ENCODE data around the gene HAGH.

Gene HAGH

DNA sequence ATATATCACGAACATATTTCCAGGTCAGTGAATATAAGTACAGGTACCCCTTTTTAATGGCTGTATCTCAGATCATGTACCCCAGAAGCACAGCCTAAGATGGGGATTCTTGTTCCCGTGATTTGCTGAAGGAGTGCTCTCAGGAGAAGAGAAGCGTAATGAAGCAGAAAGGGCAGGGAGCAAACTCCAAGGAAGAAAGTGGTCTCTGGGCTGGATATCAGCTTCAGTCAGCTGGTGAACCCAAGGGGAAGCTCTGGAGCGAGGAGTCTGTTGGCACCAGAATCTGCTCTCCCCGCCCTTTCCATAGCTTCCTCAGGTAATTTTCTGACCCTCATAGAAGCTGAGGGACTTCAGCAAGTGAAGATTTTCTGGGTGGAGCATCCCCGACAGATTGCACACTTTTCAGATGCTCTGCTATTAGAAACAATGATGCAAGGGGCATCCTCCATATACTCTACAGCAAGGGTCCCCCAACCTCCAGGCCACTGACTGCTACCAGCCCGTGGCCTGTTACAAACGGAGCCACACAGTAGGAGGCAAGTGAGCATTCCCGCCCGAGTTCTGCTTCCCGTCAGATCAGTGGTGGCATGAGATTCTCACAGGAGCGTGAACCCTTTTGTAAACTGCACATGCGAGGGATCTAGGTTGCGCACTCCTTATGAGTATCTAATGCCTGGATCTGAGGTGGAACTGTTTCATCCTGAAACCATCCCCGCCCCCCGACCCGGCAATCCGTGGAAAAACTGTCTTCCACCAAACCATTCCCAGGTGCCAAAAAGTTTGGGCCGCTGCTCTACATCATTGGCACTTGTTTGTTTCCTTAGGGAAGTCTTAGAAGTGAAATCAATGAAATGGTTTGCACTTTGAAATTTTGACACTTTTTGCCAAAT, 4.8 kb upstream of the HAGH start:
- no peak for DNase-seq

DNA sequence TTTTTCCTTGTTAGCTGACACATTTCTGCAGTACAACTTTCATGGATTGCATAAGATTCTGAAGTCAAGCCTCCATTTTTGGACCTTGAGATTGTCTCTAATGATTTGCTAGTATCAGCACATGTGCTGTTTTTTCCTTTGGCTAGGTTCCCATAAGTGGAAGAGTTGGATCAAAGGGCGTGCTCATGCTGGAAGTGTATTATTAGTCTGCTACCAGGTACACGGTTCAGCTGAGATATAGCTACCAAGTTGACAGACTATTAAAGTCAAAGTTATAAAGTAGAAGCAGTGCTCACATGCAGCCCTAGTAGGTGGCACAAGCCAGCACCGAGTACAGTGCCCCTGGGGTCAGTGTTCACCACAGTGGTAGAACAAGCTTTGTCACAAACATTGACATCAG, 3.6 kb upstream of the HAGH start:
- DNase-seq, result no peak

DNA sequence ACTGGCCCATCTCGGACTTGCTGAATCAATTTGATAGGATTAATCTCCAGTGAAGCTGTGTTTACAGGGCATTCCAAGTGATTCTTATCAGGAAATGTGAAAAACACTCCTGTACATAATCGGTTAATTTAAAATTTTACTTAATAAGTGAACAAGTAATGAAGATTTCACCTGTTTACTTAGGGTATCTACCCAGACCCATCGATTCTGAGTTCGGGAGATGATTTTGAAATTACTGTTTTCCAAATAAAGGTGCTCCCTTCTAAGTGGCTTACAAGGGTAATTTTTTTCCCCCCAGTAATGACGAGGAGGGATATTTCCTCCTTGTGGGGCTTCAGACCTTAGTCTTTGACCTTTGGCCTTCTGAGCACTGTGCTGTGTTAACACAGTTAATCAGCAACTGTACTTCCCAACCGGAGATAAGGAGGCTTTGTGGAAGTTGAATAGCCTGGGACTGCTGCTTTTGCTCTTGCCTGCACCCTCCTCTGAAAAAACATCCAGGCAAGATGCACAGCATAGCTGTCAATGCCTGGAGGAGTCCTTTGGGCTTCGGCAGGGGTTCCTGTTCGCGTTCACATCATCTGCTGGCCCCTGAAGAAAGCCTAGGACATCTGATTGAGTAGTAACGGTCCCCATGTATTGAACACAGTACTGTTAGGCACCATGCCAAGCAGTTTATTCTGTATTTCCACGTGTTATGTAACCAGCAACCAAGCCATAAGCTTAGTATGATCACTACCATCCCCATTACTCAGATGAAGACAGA, 2.2 kb upstream of the HAGH start:
- DNase-seq, result no peak

DNA sequence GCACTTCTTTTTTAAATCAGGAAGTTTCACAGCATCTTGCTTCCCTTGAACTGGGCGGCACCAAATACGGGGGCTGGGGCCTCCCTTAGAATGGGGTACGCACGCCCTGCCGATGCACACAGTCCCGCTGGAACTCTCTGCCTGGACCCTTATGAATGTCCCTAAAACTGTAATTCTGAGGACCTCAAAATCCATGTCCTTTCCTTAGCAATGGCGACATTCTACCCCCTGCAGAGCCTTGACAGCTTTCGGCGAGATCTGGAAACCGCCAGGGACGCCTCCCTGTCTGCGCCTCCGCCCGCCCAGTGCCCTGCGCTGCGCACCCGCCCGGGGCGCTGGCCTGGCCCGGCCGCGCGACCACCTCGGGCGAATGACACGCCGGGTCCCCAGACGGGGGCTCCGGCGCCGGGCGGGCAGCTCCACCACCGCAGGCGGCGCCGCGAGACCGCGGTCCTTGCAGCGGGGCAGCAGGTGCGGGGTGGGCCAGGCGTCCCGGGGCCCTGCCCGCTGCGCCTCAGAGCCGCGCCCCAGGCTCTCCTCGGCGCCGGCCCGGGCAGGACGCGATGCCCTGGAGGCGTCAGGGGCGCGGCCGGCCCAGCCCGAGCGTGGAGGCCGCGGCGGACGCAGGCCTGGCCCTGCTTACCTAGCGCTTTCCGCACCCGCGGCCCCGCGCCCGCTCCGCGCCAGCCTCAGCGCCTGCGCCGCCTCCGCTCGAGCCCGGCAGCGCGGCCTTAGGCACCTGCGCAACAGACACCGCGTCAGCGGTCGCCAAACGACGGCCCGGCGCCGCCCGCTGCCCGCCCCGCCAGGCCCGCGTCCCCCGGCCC, 548 bp downstream of the HAGH start:
- peak; percentile 18 for DNase-seq

DNA sequence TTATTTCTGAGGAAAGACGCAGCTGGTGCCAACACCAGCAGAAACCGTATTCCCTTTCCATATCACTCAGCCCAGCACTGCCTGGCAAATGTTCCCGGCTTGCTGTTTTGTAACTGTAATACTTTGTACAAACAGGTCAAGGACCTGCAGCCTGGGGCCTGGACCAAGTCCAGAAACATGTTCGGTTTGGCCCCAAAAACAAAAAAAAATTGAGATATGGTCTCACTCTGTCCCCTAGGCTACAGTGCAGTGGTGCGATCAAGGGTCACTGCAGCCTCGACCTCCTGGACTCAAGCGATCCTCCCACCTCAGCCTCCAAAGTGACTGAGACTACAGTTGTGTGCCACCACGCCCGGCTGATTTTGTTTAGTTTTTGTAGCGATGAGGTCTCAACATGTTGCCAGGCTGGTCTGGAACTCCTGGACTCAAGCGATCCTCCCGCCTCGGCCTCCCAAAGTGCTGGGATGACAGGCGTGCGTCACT, 1.2 kb downstream of the HAGH start:
- DNase-seq, result no peak

DNA sequence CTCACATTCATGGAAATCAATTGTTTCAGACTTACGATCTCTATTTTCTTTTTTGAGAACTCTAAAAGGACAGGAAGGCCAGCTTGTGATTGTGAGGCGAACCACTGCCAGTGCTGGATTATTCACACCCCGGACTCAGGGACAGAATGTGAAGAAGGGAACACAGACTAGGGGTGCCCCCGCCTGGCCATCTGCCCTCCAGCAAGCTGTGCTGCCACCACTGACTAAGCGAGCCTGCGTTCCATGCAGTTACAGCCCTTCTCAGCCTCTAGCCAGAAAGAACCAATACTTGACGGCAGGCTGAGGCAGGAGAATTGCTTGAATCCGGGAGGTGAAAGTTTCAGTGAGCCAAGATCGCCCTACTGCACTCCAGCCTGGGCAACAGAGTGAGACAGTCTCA, 2.8 kb downstream of the HAGH start:
- no peak for DNase-seq

DNA sequence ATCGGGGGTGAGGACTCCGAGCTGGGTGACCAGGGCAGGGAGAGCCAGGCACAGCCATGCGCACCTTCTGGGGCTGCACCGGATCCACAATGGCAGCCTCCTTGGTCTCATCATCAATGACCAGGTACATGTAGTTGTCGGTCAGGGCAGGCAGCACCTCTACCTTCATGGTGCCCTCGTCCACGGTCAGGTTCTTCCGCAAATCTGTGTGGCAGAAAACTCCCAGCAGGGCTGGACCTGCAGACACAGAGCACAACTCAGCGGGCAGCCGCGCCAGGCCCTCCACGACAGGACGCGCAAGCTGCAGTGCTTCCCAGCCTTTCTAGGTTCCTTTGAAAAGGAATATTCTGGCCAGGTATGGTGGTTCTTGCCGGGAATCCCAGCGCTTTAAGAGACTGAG, 3.8 kb downstream of the HAGH start:
- DNase-seq, result no peak

DNA sequence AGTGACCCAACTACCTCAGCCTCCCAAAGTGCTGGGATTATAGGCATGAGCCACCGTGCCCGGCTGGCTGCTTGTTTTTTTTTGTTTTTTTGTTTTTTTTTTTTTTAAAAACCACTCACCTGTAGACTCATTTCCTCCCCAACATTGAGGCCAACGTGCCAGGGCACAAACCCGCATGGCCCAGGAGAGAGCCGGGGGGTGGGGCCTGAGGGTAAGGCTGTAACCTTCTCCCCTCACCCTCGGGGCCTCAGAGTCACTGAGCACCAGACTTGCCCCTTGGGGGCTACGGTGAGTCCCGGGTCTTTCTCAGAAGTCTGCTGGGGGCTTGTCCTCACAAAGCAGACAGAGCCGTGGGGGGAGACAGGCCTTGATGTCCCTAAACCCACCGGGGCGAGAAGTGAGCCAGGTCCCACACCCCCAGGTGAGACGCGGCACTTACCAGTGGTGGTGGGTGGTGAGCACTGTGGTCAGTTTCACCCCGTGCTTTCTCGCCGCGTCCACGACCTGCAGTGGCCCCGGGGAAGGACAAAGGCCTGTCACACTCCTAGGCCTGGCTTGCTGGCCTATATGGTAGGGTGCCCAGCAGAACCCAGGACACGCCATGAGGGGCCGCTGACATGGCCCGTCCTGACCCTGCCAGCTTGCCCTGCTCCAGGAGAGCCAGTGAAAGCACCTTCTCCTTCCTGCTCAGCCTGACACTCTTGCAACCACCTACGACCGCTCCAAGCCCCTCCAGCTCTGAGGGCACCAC, 4.6 kb downstream of the HAGH start:
- no peak for DNase-seq

DNA sequence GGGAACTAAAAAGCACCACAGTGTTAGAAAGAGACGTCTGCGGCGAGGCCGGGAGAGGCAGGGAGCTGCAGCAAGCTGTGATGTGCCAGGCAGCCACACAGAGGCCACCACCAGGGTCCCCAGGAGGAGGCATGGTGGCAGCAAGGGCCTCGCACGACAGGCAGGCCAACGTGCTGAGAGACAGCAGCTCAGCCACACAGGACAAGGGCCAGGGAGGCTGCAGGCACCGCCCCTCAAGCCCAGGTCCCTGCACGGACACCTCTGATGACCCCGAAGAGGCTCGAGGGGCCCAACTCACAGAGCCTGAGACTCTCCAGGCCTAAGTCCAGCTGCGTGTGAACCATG, 5.7 kb downstream of the HAGH start:
- no peak for DNase-seq

DNA sequence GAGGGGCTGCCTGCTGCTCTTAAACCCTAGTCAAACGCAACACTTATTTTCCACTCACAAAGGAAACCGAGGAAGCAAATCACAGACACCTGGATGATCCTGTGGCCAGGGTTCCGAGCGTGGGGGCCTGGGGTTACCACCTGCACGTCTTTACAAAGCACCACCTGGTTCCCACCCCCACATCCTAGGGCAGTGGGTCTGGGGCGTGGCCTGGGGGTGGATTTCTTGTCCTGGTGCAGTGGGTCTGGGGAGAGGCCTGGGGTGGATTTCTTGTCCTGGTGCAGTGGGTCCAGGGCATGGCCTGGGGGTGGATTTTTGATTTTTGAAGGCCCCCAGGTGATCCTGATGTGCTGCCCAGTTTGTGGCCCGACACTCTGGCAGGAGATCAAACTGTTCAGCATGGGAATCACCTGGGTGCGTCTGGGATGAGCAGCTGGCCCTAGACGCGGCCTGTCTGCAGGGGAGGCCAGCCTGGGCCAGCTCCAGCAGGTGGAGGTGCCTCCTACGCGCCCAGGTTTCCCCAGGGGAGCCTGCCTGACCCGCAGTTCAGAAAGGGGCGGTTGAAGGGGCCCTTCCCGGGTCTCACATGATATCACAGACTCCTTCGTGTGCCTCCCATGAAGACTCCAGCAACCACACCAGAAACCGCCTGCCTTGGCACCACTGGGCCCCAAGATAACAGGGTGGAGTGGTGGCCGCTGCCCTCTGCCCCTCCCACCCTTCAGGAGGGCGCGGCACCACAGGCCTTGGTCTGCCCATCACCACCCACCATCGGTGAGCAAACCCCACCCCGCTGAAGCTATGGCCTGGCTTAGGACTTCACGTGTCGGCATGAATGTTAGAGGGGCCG, 6.3 kb downstream of the HAGH start:
- DNase-seq, result no peak

DNA sequence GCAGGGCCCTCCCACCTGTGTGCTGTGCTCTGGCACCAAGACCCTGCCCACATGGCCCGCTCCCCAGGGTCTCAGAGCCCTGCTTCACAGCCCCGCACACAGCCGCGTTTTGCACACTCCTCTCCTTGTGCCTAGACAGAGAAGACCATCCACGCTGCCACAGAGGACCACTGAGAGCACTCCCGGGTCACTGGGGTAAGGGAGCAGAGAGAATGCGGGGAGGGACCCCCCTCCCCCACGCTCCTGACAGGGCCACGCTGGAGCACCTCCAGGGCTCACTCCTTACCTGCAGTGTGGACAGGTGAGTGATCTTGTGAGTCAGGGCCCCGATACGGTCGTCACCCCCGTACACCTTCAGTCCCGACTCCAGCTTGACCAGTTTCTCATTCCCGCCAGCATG, 7.0 kb downstream of the HAGH start:
- DNase-seq, result no peak

DNA sequence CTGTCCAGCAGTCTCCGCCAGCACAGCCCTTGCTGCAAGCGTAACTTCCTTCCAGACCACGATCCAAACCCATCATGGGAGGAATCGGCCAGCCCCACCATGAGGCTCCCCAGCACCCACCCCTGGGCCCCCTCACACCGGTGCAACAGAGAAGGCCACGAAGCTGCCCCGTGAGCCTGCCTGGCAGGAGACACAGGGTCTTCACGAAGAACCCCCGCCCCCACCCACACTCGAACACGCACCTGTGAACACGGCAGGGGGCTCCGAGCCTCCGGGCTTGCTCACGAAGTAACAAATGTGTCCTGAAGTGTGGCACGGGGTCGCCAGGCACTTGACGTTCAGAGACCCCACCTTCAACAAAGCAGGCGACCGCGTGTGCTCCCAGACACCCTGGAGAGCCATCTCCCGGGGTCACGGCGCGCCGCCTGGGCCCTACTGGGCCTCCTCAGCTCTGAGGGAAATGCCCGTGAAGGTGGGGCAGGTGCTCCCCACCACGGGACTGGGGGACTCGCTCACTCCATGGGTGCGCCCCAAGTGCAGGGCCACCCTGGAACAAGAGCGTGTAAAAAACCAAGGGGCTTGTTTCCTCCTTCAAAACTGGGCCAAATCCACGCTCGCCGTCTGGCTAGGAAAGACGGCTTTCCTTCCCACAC, 7.6 kb downstream of the HAGH start:
- no peak for DNase-seq

DNA sequence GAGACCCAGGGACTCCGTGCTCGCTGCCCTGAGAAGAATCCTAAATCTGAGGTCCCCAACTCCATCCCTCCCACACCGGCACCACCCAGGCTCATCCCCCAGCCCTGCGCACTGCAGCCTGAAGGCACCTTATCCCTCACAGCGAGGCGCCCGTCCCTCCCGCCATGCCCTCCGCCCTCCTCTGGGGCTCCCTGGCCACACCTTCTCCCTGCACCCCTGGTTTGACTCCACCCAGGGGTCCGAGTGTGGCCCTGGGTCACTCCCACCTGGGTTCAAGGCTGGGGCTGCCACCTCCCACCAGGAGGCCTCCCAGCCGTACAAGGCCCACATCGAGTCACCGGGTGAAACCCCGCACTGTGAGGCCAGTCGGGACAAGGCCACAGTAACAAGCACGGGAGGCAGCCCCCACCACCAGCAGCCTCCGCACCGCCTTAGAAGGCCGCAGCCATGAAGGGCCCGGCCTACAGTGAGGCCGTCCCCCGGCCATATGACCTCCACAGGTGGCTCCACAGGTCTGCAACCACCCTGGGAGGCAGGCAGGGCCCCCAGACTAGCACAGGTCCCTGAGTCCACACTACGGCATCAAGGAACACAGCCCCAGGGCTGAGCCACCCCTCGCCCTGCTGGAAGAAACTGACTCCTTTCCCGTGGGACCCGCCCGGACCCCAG, 8.3 kb downstream of the HAGH start:
- DNase-seq, result no peak

DNA sequence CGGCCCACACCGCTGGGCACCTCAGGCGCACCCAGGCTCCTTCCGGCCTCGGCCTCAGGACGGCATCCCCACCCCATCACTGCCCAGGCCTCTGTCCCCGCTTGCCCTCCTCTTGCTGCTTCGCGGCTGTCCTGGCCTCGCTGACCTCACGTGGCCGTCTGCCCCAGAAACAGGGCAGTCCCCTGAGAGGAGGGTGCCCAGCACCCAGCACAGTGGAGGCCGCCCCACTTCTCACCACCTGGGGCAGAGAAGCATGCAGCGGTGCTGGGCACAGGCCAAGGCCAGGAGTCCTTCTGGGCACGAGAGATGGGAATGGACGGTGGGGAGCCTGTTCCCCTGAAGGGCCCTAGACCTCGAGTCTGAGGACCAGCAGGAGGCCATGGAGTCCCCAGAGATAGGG, 8.9 kb downstream of the HAGH start:
- no peak for DNase-seq

DNA sequence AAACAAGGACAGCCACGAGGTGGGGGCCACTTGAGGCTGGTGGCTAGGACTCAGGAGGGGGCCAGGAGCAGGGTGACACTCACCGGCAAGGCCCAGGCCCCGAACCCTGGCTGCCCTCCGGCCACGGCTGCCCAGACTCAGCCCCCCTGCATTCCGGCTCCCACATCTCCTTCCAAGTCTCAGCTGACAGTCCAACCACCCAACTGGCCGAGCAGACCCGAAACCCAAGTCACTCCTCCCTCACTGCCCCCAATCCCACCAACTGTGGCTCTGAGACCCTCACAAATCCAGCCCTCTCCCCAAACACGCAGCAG, 9.4 kb downstream of the HAGH start:
- no peak for DNase-seq

DNA sequence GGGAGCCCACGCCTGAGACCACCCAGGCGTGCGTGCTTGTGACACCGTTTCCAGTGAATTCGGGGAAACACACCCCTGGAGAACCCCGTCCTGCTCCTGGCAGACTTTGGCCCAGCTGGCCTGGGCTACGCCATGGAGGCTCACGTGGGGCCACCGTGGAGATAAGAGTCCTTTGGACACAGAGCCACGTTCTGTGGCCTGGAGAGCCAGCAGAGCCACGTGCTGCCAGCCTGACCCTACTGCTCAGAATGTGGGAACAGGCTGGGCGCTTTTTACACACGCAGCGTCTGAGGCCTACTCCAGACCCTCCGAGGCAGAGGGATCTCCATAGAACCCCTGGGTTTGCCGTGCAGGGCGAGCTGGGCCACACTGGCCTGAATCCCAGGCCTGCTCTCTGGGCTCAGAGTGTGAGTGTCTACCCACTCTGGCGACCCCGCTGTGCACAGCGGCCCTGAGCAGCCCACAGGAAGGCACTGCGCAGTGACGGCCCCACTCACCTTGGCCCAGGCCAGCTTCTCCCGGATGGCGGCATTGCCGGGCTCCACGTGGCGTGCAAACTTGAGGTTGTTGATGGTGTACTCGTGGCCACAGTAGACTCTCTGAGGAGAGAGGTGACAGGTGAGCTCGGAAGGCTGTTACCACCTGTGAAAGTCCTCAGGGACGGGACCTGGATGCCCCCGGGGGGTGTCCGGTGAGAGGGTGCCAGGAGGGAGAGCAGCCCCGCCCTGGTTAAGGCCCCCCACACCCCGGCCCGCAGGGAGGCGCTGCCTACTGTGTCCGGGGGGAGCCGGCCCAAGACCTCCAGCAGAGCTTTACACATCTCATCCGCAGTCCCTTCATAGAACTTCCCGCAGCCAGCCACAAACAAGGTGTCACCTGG, 10.0 kb downstream of the HAGH start:
- no peak for DNase-seq

DNA sequence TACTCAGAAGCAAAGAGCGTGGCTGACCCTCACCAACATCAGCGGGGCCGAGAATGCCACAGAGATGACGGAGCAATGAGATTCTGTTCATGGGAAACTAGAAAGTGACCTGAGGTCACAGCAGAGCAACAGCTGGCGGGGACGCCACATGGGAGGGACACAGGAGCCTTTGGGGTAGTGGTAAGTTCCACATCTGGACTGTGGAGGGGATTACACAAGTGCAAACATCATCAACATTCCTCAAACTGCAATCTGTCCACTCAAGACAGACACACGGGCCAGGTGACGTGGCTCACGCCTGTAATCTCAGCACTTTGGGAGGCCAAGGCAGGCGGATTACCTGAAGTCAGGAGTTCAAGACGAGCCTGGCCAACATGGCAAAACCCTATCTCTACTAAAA, 11.2 kb downstream of the HAGH start:
- DNase-seq, result no peak

DNA sequence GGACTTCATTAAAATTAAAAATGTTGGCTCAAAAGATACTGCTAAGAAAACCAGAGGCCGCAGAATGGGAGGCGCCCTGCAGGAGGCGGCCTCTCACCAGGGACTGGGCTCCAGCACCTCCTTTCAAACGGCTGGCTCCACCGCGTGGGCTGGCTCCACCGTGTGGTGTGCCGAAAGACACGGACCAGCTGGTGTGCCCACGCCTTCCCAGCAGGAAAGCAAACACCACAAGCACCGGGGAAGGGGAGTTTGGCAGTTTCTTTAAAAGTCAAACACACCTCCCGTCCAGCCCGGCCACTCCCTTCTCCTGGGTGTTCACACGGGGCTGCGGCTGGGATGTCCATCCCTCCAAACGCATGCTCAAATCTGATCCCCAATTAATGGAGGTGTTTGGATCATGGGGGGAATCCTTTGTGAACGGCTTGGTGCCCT, 13.9 kb downstream of the HAGH start:
- DNase-seq, result no peak

DNA sequence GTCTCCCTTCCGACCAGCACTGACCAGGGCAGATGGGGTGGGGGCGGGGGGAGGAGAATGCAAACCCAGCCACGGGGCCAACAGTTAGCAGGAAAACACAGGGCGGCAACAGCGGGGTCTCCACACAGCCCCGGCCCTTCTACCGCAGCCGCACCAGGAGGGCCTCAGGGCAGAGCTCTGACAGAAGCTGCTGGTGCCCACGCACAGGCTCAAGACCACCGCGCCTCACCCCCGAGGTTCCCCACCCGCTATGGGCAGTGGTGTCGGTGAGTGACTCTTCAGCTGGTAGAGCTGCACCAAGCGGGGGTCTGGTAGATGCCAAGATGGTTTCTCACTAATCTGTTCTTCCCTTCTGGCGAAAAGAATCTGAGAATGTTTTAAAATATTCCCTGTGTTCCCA, 16.1 kb downstream of the HAGH start:
- DNase-seq, result no peak

DNA sequence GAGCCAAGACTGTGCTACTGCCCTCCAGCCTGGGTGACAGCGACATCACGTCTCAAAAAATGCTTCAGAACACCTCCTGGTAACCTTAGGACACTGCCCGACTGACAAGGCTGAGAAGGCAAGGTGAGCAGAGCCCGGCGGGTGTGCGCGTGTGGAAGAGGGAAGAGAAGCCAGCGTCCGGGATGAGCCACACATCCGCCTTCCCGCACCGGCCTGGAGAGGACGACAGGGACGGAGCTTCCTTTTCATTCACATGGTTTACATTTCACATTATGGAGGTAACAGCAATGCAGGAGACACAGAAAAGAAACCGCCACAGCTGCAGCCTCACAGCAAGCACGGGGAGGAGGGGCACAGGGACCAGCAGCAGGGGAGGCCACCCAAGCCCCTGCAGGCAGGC, 16.5 kb downstream of the HAGH start:
- no peak for DNase-seq

Measured in retina (tissue), 1 donor.